Measurements from ENCODE around the gene HEBP2.

The HEBP2 gene

GRCh38 chr6:138455746-138456400, 51.9 kb downstream of the HEBP2 start:
- no peak for DNase-seq (ENCODE audit: low read depth)

GRCh38 chr6:138456401-138456790, 52.4 kb downstream of the HEBP2 start:
- no peak for DNase-seq (ENCODE audit: low read depth)

- no peak for DNase-seq (ENCODE audit: low read depth)
Measured at GRCh38 chr6:138461647-138462046, 57.6 kb downstream of the HEBP2 start.

GRCh38 chr6:138464085-138464484, 60.1 kb downstream of the HEBP2 start:
- no peak for DNase-seq (ENCODE audit: low read depth)

- peak; percentile 81 for DNase-seq (ENCODE audit: low read depth)
Measured at GRCh38 chr6:138465007-138465645, 61.1 kb downstream of the HEBP2 start.

GRCh38 chr6:138467901-138468300, 63.9 kb downstream of the HEBP2 start:
- DNase-seq (ENCODE audit: low read depth): no peak

- no peak for DNase-seq (ENCODE audit: low read depth)
Measured at GRCh38 chr6:138468320-138469015, 64.4 kb downstream of the HEBP2 start.

Data from GM04504 (cell line).